GM21529 (cell line): ENCODE results near the gene DICER1.

Experiments used
- ATAC-seq: cut with Tn5 transposase; IDR thresholded peaks from one replicate; pipeline ENCODE4 v1.9.1; 2021; ENCODE audit not compliant: unreplicated experiment

Gene DICER1

DNA sequence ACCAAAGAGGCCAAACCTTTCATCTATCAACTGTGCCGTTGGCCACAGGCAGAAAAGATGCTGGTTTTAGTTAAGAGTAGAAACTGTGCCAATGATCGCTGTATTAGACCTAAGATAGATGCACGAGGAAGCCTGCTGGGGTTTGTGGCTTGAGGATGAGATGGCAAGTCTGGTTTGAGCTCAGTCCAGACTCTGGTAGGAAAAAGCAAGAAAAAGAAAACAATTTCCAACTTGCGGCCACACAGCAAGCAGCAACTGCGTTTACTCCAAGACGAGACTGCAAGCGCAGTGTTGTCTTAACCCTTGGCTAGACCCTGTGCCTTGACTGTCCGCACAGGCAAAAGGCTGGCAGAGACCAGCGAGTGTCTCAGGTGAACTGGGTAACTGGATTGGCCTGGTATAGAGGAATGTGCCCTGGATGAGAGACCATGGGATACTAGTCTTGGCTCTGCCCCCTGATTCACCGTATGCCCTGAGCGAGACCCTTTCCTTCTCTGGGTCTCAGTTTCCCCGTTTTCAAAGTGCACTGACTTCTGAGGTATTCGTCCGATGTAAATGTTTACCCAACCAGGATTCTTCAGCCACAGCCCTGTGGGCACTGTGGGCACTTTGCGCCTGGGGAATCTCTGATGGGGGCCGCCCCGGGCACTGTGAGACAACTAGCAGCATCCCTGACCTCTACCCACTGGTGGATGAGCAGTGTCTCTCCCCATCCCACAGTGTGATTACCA lies 113.4 kb downstream of the DICER1 start:
- ATAC-seq = no peak

DNA sequence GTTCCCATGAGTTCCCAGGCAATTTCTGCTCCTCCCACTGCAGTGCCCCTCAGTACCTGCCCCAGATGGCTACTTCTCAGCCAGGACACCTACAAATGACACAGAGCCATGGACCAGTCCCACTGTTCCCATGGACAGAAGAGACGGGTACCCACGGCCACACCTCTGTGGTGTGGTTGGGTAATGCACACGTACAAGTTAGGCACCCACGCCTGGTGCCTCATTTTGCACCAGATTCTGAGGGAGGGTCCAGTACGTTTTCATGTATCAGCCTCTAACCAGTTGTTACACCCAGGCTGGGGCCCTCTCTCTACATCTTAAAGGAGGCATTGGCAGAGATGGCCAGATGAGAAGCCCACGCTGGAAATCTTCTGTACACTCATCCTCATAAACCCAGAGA lies 114.0 kb downstream of the DICER1 start:
- no peak for ATAC-seq

DNA sequence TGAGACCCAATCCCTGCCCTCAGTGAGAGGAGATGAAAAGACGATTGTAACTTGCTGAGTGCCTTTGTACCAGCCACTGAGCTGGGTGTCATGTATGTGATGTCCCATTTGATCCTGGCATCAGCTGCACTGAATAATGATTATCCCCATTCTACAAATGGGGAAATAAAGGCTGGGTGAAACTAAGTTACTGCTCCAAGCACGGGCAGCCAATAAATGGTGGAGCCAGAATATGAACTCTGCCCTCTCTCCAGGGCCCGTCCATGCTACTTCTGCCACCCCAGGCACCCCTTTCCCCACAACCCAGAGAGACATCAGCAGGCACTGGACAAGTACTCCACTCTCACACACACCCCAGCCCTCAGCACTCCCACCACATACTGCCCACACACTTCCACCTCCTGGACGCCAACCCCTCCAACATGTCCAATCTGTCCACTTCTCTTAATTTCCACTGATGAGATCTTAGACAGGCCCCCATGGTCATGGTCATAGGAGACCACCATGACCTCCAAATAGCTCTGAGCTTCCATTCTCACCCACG lies 115.8 kb downstream of the DICER1 start:
- no peak for ATAC-seq

DNA sequence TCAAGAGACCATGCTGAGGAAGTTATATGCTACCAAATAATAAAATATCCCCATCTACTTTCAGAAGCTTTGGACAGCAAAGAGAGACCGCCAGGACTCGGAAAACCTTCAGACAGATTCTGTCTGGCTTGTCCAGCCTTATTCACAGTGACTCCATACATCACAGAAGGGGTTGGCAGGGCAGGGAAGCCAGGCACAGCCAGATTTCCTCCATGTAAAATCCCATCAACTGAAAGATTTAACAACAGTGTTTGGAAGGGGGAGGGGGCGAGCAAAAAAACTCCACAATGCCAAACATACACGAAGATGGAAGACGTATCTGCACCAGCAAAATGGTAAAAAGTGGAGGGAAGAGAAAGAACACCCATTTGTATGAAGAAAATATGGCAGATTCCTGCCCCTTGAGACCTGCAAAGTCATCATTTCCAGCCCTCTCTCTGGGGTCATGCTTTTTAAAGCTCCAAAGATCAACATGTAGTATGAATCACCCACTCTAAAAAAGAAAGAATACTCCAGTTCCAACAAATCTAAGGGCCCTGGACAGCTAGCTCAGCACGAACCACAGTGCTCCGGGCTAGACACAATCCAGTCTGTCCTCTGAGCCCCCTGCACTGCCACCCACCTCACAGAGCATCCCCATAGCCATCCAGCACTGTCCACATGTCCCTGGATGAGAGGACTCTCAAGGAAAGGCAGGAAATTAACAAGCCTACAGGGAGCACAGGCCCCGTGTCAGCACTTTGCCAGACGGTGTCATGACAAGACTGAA lies 116.4 kb downstream of the DICER1 start:
- no peak for ATAC-seq

DNA sequence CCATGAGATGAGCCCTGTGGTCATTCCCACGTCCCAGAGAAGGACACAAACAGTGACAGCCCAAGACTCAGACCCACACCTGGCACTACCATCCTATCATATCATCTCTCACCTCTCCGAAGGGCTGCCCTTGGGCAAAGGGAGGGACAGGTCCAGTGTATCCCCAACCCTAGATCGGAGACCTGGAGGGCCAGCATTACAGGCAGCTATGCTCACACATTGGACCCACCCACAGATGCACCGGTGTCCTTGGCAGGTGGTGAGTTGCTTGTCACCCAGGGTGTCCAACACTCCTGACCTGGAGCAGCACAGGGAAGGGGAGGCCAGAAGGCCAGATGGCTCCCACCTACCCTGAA lies 117.4 kb downstream of the DICER1 start:
- ATAC-seq = no peak

DNA sequence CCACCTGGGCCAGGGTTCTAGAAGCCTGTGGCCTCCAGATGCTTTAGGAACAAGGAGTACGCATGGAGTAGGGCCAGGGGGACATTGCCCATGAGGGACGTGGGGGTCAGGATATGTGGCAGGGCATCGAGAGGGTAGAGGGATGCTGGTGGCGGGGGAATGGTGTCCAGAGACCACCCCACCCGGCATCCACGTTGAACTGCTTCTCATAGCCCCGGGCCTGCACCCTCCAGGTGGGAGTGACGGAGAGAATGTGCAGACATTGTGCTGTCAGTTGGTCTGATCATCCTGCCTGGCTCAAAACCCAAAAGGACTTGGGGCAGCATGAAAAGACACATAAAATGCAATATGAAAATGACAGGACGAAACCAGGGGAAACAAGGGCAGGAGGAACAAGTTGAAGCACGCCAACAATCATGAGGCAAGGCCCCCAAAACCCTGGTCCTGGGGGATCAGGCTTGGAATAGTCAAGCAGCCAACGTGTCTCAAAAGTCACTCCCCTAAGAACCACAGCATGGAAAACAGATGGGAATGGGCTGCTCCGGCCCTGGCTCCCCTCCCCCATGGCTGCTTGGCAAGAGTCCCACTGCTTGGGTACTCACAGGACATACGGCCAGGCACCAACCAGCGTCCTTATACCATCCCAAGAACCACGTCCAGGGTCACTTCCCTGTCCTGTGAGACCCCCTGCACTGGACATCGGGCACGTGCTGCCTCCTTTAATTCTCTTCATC lies 117.9 kb downstream of the DICER1 start:
- no peak for ATAC-seq

DNA sequence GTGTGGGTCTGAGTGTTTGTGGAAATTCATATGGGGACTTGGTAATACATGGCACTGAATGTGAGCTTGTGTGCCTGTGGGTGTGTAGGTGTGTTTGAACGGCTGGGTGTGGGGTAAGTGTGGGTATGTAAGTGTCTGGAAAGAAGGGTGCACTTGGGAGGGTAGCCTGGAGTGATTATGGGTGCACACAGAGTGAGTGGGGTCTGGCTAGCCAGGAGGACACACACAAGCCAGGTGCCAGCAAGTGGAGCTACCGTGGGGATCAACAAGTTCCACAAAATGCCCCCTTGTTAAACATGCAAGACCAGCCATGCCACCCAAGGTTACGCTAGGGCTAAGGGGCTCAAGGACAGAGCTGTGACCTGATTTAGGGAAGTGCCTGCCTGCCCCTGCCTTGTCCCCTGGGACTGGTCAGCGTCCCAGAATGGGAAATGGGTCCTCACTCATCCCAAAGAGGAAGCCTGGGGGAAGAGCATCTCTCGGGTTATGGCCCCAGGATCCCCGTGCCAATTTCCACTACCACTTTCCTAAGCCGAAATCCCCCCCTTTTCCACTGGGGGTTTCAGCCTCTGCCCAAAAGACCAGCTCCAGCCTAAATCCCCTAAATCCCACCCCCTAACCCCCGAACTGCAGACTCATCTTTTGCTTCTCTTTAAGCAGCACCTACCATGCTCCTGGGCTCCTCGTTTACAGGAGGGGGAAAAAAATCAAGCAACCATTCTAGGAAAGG lies 118.6 kb downstream of the DICER1 start:
- no peak for ATAC-seq

DNA sequence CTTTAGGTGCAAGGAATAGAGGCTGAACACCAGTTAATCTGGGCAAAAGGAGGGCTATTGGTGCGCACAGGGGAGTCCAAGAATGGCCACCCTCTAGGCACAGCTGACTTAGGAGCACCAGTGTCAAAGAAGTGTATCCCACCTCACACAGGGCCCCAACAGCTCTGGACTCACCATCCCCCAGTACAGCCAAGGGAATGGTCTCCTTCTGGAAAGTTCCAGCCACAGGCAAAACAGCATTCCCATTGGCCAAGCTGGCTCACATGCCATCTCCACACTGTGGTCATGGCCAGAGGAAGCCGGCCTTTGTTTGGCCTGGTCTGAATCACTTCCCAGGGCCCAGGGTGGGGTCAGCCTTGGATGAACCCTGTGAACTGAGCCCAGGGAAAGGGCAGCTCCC lies 120.1 kb downstream of the DICER1 start:
- no peak for ATAC-seq
